Measurements from ENCODE around the gene NF1. TPM values are rescaled to one million over a fixed set of nuclear protein-coding genes. Genes with fewer than 3 reads are reported as not detected.

Gene NF1
- total RNA-seq, 1 donor from 2014 or later: 30.0 TPM

- H3K4me1 Mint-ChIP-seq (ENCODE audit: low read depth): no peaks in the 10 kb centered on the region
- no peak overlapping the region for H3K4me3 Mint-ChIP-seq
- H3K9me3 Mint-ChIP-seq: no peaks in the 10 kb centered on the region
- H3K27me3 Mint-ChIP-seq (ENCODE audit: insufficient read depth): peaks cover 3% of the 10 kb centered on the region
- intact Hi-C loops (cut with micrococcal nuclease): no loop called here
- no peak overlapping the region for H3K27ac Mint-ChIP-seq
- no peaks in the 10 kb centered on the region for H3K36me3 Mint-ChIP-seq (ENCODE audit: low read depth)
- DNase-seq (ENCODE audit: low spot score): no peak
These were observed 319.2 kb downstream of the NF1 start for GRCh38 chr17:31413874-31414549.

- intact Hi-C loops (cut with micrococcal nuclease): no loop called here
- Mint-ChIP-seq H3K4me1 (ENCODE audit: low read depth) (no peaks in the 10 kb centered on the region), H3K9me3 (no peaks in the 10 kb centered on the region), H3K27me3 (ENCODE audit: insufficient read depth) (peaks cover 1% of the 10 kb centered on the region), H3K36me3 (ENCODE audit: low read depth) (no peaks in the 10 kb centered on the region), H3K27ac (no peak overlapping the region), H3K4me3 (no peak overlapping the region)
- no peak for DNase-seq (ENCODE audit: low spot score)
These were observed 319.8 kb downstream of the NF1 start for GRCh38 chr17:31414550-31414918.

GRCh38 chr17:31415004-31415454, 320.3 kb downstream of the NF1 start:
- H3K9me3 Mint-ChIP-seq: no peaks in the 10 kb centered on the region
- peaks cover 1% of the 10 kb centered on the region for H3K27me3 Mint-ChIP-seq (ENCODE audit: insufficient read depth)
- no peak for DNase-seq (ENCODE audit: low spot score)
- H3K27ac Mint-ChIP-seq: no peak overlapping the region
- no peaks in the 10 kb centered on the region for H3K4me1 Mint-ChIP-seq (ENCODE audit: low read depth)
- intact Hi-C loops (cut with micrococcal nuclease): no loop called here
- no peaks in the 10 kb centered on the region for H3K36me3 Mint-ChIP-seq (ENCODE audit: low read depth)
- no peak overlapping the region for H3K4me3 Mint-ChIP-seq

GRCh38 chr17:31415640-31416502, 321.1 kb downstream of the NF1 start:
- no peaks in the 10 kb centered on the region for H3K4me1 Mint-ChIP-seq (ENCODE audit: low read depth)
- no peak for DNase-seq (ENCODE audit: low spot score)
- H3K27ac Mint-ChIP-seq: no peak overlapping the region
- no peaks in the 10 kb centered on the region for H3K36me3 Mint-ChIP-seq (ENCODE audit: low read depth)
- H3K4me3 Mint-ChIP-seq: no peak overlapping the region
- no peaks in the 10 kb centered on the region for H3K9me3 Mint-ChIP-seq
- H3K27me3 Mint-ChIP-seq (ENCODE audit: insufficient read depth): peaks cover 1% of the 10 kb centered on the region
- intact Hi-C loops (cut with micrococcal nuclease): no loop called here

GRCh38 chr17:31416503-31416923, 321.7 kb downstream of the NF1 start:
- intact Hi-C loops (cut with micrococcal nuclease): no loop called here

GRCh38 chr17:31417051-31417792, 322.4 kb downstream of the NF1 start:
- no peak overlapping the region for H3K27ac Mint-ChIP-seq
- no peaks in the 10 kb centered on the region for H3K9me3 Mint-ChIP-seq
- H3K27me3 Mint-ChIP-seq (ENCODE audit: insufficient read depth): peaks cover 1% of the 10 kb centered on the region
- intact Hi-C loops (cut with micrococcal nuclease): no loop called here
- H3K4me1 Mint-ChIP-seq (ENCODE audit: low read depth): no peaks in the 10 kb centered on the region
- DNase-seq (ENCODE audit: low spot score): no peak
- no peaks in the 10 kb centered on the region for H3K36me3 Mint-ChIP-seq (ENCODE audit: low read depth)
- H3K4me3 Mint-ChIP-seq: no peak overlapping the region

More at GRCh38 chr17:31416503-31416923, 321.7 kb downstream of the NF1 start:
- DNase-seq (ENCODE audit: low spot score): no peak
- peaks cover 1% of the 10 kb centered on the region for H3K27me3 Mint-ChIP-seq (ENCODE audit: insufficient read depth)
- H3K36me3 Mint-ChIP-seq (ENCODE audit: low read depth): no peaks in the 10 kb centered on the region
- H3K9me3 Mint-ChIP-seq: no peaks in the 10 kb centered on the region
- H3K4me3 Mint-ChIP-seq: no peak overlapping the region
- H3K27ac Mint-ChIP-seq: no peak overlapping the region
- H3K4me1 Mint-ChIP-seq (ENCODE audit: low read depth): no peaks in the 10 kb centered on the region

GRCh38 chr17:31418773-31419350, 324.1 kb downstream of the NF1 start:
- DNase-seq (ENCODE audit: low spot score): no peak
- intact Hi-C loops (cut with micrococcal nuclease): loop anchor here (1.0 kb wide), 1 partner anchor 7 kb away; no protein-coding TSS in a partner anchor
- H3K4me3 Mint-ChIP-seq: no peak overlapping the region
- no peaks in the 10 kb centered on the region for H3K36me3 Mint-ChIP-seq (ENCODE audit: low read depth)
- no peaks in the 10 kb centered on the region for H3K4me1 Mint-ChIP-seq (ENCODE audit: low read depth)
- peaks cover 7% of the 10 kb centered on the region for H3K27me3 Mint-ChIP-seq (ENCODE audit: insufficient read depth)
- no peak overlapping the region for H3K27ac Mint-ChIP-seq
- H3K9me3 Mint-ChIP-seq: no peaks in the 10 kb centered on the region

GRCh38 chr17:31422443-31422842, 327.7 kb downstream of the NF1 start:
- H3K4me1 Mint-ChIP-seq (ENCODE audit: low read depth): no peaks in the 10 kb centered on the region

DNA sequence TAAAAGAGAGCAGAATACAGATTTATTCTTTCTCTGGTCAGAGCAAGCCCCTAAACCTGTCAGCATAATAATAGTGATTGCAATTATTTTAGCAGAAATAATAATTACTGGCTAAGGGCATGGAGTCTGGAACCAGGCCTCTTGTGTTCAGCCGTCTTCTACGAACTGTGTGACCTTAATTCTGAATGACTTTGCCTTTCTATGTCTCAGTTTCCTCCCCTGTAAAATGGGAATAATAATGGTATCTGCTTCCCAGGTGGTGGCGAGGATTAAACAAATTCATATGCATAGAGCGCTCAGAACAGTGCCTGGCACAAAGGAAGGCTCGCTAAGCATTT, 330.1 kb downstream of the NF1 start:
- no peak for DNase-seq (ENCODE audit: low spot score)
- Mint-ChIP-seq H3K27ac (no peak overlapping the region), H3K4me3 (no peak overlapping the region), H3K9me3 (no peaks in the 10 kb centered on the region), H3K27me3 (ENCODE audit: insufficient read depth) (peaks cover 8% of the 10 kb centered on the region), H3K36me3 (ENCODE audit: low read depth) (no peaks in the 10 kb centered on the region), H3K4me1 (ENCODE audit: low read depth) (no peaks in the 10 kb centered on the region)
- intact Hi-C loops (cut with micrococcal nuclease): no loop called here

More at GRCh38 chr17:31422443-31422842, 327.7 kb downstream of the NF1 start:
- peaks cover 5% of the 10 kb centered on the region for H3K27me3 Mint-ChIP-seq (ENCODE audit: insufficient read depth)
- intact Hi-C loops (cut with micrococcal nuclease): no loop called here
- DNase-seq (ENCODE audit: low spot score): no peak
- no peak overlapping the region for H3K4me3 Mint-ChIP-seq
- H3K36me3 Mint-ChIP-seq (ENCODE audit: low read depth): no peaks in the 10 kb centered on the region
- no peaks in the 10 kb centered on the region for H3K9me3 Mint-ChIP-seq
- no peak overlapping the region for H3K27ac Mint-ChIP-seq

GRCh38 chr17:31425282-31426040, 330.7 kb downstream of the NF1 start:
- H3K4me3 Mint-ChIP-seq: no peak overlapping the region
- intact Hi-C loops (cut with micrococcal nuclease): loop anchor here (1.0 kb wide), 1 partner anchor 7 kb away; no protein-coding TSS in a partner anchor

More at GRCh38 chr17:31425282-31426040, 330.7 kb downstream of the NF1 start:
- DNase-seq (ENCODE audit: low spot score): no peak
- Mint-ChIP-seq H3K9me3 (no peaks in the 10 kb centered on the region), H3K4me1 (ENCODE audit: low read depth) (no peaks in the 10 kb centered on the region), H3K27me3 (ENCODE audit: insufficient read depth) (peaks cover 9% of the 10 kb centered on the region), H3K36me3 (ENCODE audit: low read depth) (no peaks in the 10 kb centered on the region), H3K27ac (no peak overlapping the region)
